ENCODE data around the gene SHISA2.
A peak's percentile ranks its signal among the peaks of the same experiment; 100 is the strongest.
"Not testable (repeated sequence)": the region's sequence is repeated elsewhere in the genome, so short reads cannot be mapped to it uniquely, and the experiment has no call there.

Gene SHISA2

GRCh38 chr13:26051657-26052311 lies at the start of gene SHISA2:
SHISA2 (minus strand) TSS chr13:26052016; CDS start chr13:26050975, 1,041 bp downstream.
- DNase-seq = peak; percentile 44

- no peak for DNase-seq
Measured at GRCh38 chr13:26095846-26096610, 44.2 kb upstream of the SHISA2 start.

- no peak for DNase-seq
Measured at GRCh38 chr13:26095338-26095737, 43.5 kb upstream of the SHISA2 start.

GRCh38 chr13:26076821-26077220 lies 25.0 kb upstream of the SHISA2 start:
- not testable (repeated sequence) for DNase-seq

GRCh38 chr13:26075498-26075897 lies 23.7 kb upstream of the SHISA2 start:
- no peak for DNase-seq

GRCh38 chr13:26074706-26075105 lies 22.9 kb upstream of the SHISA2 start:
- DNase-seq = no peak

- DNase-seq = not testable (repeated sequence)
Measured at GRCh38 chr13:26072335-26072734, 20.5 kb upstream of the SHISA2 start.

- no peak for DNase-seq
Measured at GRCh38 chr13:26071691-26072090, 19.9 kb upstream of the SHISA2 start.

- not testable (repeated sequence) for DNase-seq
Measured at GRCh38 chr13:26069642-26070041, 17.8 kb upstream of the SHISA2 start.

- DNase-seq = not testable (repeated sequence)
Measured at GRCh38 chr13:26068372-26068771, 16.6 kb upstream of the SHISA2 start.

- no peak for DNase-seq
Measured at GRCh38 chr13:26067601-26068000, 15.8 kb upstream of the SHISA2 start.

- not testable (repeated sequence) for DNase-seq
Measured at GRCh38 chr13:26066492-26066891, 14.7 kb upstream of the SHISA2 start.

GRCh38 chr13:26062853-26063444 lies 11.1 kb upstream of the SHISA2 start:
- peak; percentile 4 for DNase-seq

GRCh38 chr13:26061947-26062346 lies 10.1 kb upstream of the SHISA2 start:
- no peak for DNase-seq

GRCh38 chr13:26061256-26061655 lies 9.4 kb upstream of the SHISA2 start:
- no peak for DNase-seq

- DNase-seq = no peak
Measured at GRCh38 chr13:26060357-26060756, 8.5 kb upstream of the SHISA2 start.

GRCh38 chr13:26058704-26059103 lies 6.9 kb upstream of the SHISA2 start:
- DNase-seq = no peak

- DNase-seq = no peak
Measured at GRCh38 chr13:26054896-26055295, 3.1 kb upstream of the SHISA2 start.

- no peak for DNase-seq
Measured at GRCh38 chr13:26053418-26053980, 1.7 kb upstream of the SHISA2 start.

GRCh38 chr13:26052337-26052736 lies 521 bp upstream of the SHISA2 start:
- no peak for DNase-seq

- no peak for DNase-seq
Measured at GRCh38 chr13:26051231-26051656, 572 bp downstream of the SHISA2 start.

GRCh38 chr13:26050568-26051230 lies 1.1 kb downstream of the SHISA2 start:
- DNase-seq = peak; percentile 42

GRCh38 chr13:26048741-26049140 lies 3.1 kb downstream of the SHISA2 start:
- no peak for DNase-seq
